ENCODE measurements around the gene CACNA2D4.

CACNA2D4 gene

DNA sequence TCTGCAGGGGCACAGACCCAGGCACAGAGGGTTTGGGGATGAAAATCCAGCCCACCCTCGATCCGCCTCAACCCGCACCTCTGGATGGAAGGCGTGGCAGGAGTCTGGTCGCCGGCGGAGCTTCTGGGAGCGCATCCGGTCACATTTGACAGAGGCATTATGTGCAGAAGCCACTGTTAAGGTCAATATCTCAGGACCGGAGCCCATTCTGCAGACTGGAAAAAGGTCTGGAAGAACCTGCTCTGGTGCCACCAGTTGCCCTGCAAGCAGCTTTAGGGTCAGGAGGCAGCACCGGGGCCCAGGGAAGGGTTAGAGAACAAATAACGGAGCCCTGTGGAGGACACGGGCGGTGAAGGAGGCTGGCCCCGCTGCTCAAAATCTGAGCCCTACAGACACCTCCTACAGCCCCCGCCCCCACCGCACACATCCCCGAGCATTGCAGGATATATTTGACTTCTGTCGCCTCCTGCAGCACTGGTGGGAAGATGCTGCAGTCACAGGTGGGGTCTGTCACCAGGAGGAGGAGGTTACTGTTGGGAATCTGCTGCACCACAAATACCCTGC, 123.1 kb downstream of the CACNA2D4 start:
- in situ Hi-C loops (cut with MboI; ENCODE audit: low sequenced_read_pairs): loop anchor here (25.0 kb wide), 1 partner anchor 767 kb away; no protein-coding TSS in a partner anchor

- in situ Hi-C loops (cut with MboI; ENCODE audit: low sequenced_read_pairs): loop anchor here (25.0 kb wide), 1 partner anchor 768 kb away; no protein-coding TSS in a partner anchor
Observed at GRCh38 chr12:1794440-1795090, 123.9 kb downstream of the CACNA2D4 start.

DNA sequence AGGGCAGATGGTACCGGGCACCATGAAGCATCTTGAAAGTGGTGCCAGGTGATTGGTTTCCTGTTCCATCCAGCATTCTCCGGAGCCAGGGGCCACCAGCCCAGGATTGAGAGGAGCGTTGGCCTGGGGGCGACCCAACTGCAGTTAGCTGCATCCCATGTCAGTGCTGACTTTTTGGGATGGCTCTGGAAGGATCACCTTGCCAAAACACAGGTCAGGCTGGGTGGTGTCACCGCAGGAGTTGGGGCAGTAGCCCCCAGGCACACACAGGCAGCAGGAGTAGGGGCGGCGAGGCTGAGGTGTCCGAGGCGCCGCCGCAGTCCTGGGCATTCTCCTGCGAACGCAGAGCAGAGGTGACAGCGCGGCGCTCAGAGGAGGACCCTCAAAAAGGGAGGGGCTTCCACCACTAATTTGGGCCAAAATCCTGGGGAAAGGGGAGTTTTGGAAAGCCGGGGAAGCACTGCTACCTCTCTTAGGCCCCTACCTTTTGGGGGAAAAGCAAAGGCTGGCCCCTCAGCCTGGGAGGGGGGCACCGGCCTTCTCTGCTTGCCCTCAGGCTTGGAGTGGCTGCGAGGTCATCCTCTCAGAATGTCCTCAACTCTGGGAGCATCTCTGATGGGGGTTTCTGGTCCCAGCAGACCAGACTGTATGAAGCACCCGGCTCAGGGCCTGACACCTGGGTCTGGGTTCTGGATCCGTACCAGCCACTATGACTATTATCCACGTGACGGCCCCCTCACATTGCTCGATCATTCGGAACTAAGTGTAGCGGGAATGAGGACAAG, 124.8 kb downstream of the CACNA2D4 start:
- in situ Hi-C loops (cut with MboI; ENCODE audit: low sequenced_read_pairs): loop anchor here (25.0 kb wide), 1 partner anchor 769 kb away; no protein-coding TSS in a partner anchor

DNA sequence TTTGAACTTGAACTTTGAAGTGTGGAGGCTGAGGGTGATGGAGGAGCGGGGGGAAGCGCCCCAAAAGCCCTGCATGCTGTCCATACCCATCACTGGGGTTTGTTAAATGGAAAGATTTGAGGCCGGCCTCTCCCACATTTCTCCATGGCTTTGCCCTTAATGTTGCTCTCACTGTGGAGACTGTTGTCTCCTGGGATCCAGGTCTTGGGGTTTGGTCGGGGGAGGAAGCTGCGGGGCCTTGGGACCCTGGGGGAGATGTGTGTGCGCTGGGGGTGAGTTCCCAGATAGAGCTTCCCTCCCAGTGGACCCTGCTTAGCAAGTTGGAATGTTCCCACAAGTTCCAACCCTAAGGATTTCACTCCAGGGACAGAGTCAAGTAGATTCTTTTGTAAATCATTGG, 126.0 kb downstream of the CACNA2D4 start:
- in situ Hi-C loops (cut with MboI; ENCODE audit: low sequenced_read_pairs): loop anchor here (25.0 kb wide), 1 partner anchor 770 kb away; no protein-coding TSS in a partner anchor

DNA sequence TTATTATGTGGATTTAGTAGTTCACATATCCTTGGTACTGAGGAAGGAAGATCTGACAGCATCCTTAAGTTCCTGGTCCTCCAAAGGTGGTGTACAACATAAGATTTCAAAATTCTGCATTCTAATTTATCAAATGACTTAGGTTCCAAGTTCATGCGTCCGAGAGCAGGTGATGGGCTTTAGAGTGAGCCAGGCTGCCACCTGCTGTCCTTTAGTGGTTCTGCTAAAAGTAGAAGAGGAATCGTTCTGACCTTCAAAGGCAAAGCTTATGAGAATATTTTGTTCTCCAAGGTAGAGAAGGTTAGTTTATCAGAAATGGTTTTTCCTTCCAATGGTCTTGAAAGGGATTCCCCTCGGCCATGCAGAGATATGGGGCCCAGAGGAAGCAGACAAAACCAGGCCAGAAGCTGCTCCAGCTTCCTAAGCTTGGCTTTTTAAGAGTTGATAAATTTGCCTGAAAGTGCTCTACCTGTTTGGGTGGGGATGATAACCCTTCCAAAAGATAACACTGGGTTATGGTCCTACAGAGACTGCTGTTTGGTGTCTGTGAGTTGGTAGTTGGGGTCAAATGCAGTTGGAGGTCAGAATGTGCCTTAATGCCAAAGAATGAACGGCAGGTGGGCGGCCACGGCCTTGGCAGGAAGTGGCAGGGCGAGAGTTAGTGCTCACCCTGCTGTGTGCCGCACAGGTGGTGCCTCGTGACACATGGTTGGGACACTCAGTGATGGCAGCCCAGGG, 127.2 kb downstream of the CACNA2D4 start:
- in situ Hi-C loops (cut with MboI; ENCODE audit: low sequenced_read_pairs): loop anchor here (25.0 kb wide), 1 partner anchor 771 kb away; no protein-coding TSS in a partner anchor

GRCh38 chr12:1790444-1790843, 128.0 kb downstream of the CACNA2D4 start:
- in situ Hi-C loops (cut with MboI; ENCODE audit: low sequenced_read_pairs): loop anchor here (25.0 kb wide), 1 partner anchor 772 kb away; no protein-coding TSS in a partner anchor

GRCh38 chr12:1787714-1788113, 130.7 kb downstream of the CACNA2D4 start:
- in situ Hi-C loops (cut with MboI; ENCODE audit: low sequenced_read_pairs): loop anchor here (5.0 to 25.0 kb wide), 2 partner anchors 140 to 775 kb away; no protein-coding TSS in a partner anchor

- in situ Hi-C loops (cut with MboI; ENCODE audit: low sequenced_read_pairs): loop anchor here (25.0 kb wide), 1 partner anchor 780 kb away; no protein-coding TSS in a partner anchor
Observed at GRCh38 chr12:1782215-1782614, 136.2 kb downstream of the CACNA2D4 start.

- in situ Hi-C loops (cut with MboI; ENCODE audit: low sequenced_read_pairs): loop anchor here (25.0 kb wide), 1 partner anchor 781 kb away; no protein-coding TSS in a partner anchor
Observed at GRCh38 chr12:1781772-1782171, 136.7 kb downstream of the CACNA2D4 start.

DNA sequence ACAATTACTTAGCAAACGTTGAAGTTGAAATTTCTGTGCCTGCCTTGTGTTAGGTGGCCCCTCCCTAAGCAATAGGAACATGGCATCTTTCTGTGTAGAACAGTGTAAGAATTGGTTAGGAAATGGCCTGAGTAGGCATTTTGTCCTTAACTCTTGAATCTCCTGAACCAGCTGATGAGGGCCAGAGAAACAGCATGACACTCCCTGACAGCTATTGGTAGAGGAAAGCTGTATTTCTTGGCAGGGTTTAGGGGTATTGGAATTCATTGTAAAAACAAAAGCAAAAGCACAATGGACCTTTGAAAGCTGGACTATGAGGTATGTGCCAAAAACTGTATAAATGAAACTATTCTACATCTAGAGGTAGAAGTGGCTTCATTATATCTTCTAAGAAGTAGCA, 138.7 kb downstream of the CACNA2D4 start:
- in situ Hi-C loops (cut with MboI; ENCODE audit: low sequenced_read_pairs): loop anchor here (25.0 kb wide), 1 partner anchor 783 kb away; no protein-coding TSS in a partner anchor

DNA sequence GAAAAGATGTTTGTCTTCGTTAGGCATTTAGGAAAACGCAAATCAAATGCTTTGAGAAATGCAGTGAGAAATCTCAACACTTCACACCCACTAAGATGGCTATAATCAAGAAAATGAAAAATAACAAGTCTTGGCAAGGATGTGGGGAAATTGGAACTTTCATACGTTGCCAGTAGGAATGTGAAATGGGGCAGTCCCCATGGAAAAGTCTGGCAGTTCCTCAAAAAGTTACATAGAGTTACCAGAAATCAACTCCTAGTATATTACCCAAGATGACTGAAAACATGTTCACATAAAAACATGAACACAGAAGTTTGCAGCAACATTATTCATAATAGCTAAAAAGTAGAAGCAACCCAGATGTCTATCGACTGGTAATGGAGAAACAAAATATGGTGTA, 139.5 kb downstream of the CACNA2D4 start:
- in situ Hi-C loops (cut with MboI; ENCODE audit: low sequenced_read_pairs): loop anchor here (25.0 kb wide), 1 partner anchor 783 kb away; no protein-coding TSS in a partner anchor

GRCh38 chr12:1777798-1778197, 140.7 kb downstream of the CACNA2D4 start:
- in situ Hi-C loops (cut with MboI; ENCODE audit: low sequenced_read_pairs): loop anchor here (25.0 kb wide), 1 partner anchor 785 kb away; no protein-coding TSS in a partner anchor

DNA sequence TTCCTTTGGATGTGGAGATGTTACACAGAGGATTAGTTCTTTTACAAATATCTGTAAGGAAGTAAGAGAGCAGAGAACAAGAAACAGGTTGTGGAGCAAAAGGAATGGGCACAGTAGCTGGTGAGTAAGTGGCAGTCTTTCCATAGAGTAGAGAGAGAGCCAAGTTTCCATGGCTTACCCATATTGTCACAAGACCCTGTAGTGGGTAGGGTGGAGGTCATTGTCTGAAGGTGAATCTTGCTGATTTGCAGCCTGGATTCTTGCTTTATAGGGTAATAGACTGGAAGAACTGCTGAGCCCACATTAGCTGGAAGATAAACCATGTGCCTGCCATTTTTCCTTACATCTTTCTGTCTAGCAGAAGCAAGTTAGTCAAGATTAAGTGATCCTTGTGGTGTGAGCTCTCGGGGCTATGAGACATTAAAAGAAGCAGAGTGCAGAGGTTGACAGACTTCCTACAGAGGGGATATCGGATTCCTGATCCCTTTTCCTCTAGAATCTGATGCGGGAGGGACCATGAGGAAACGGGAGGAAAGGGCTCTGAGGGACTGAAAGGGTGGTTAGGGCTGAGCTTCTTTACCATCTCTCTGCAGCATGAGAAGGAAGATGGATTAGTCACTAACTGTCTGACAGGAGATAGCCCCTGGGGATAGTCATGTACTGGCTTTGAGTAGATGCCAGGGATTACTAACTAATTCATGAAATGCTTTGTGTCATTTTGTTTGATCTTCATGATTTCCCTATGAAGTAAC, 142.1 kb downstream of the CACNA2D4 start:
- in situ Hi-C loops (cut with MboI; ENCODE audit: low sequenced_read_pairs): loop anchor here (25.0 kb wide), 1 partner anchor 786 kb away; no protein-coding TSS in a partner anchor

- in situ Hi-C loops (cut with MboI; ENCODE audit: low sequenced_read_pairs): no loop called here
Observed at GRCh38 chr12:1773937-1774655, 144.4 kb downstream of the CACNA2D4 start.

GRCh38 chr12:1769809-1770494, 148.5 kb downstream of the CACNA2D4 start:
- in situ Hi-C loops (cut with MboI; ENCODE audit: low sequenced_read_pairs): no loop called here

GRCh38 chr12:1768615-1769014, 149.8 kb downstream of the CACNA2D4 start:
- in situ Hi-C loops (cut with MboI; ENCODE audit: low sequenced_read_pairs): no loop called here

GRCh38 chr12:1767407-1768090, 150.9 kb downstream of the CACNA2D4 start:
- in situ Hi-C loops (cut with MboI; ENCODE audit: low sequenced_read_pairs): no loop called here

- in situ Hi-C loops (cut with MboI; ENCODE audit: low sequenced_read_pairs): no loop called here
Observed at GRCh38 chr12:1766110-1766509, 152.3 kb downstream of the CACNA2D4 start.
